ENCODE results near the gene NDST1.

DNA sequence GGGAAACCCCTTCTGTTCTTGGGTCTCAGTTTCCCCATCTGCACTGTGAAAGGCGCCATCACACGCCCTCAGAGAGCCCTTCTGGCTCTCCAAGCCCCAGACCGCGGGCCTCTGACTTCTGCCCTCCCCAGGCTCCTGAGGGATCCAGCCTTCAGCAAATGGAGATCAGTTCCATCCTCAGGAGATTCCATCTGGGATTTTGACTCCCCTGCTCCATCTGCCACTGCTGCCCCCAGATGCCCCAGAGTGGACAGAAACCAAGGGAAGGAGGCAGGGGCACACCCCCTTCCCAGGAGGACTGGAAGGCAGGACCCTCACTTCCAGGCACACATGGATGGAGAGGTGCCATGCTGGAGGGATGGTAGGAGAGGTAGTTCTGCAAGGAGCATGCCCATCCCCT lies 39.7 kb upstream of the NDST1 start:
- TF ChIP-seq TARDBP (IDR thresholded peaks at IDR 0.05) (no peak), SP1 (IDR thresholded peaks at IDR 0.05) (no peak)

Data from HEK293T (cell line).